VCaP (cell line): ENCODE data around the gene CEACAM7.

ENCODE experiments used
- H3K27ac ChIP-seq: fragments of 450-650 bp; 2 replicates; pipeline ENCODE4 v1.5.1; 2017
- TF ChIP-seq, protein P1 (sequence below): fragments of 450-650 bp; conservative IDR thresholded peaks from 2 replicates; pipeline ENCODE4 v1.5.1; 2017; ENCODE audit warnings: mild to moderate bottlenecking, moderate library complexity

The CEACAM7 gene

DNA sequence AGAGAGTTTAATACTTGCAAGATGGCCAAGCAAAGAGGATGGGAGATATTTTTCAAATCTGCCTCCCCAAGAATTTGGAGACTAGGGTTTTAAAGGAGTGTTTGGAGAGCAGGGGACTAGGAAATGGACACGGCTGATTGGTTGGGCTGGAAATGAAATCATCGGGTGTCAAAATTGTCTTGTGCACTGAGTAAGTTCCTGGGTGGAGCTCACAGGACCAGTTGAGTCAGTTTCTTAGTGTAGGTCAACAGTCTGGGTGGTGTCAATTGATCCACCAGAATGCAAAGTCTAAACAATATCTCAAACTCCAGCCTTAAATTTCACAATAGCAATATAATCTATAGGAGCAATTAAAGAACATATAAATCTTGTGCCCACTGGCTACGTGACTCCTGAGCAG is 38.2 kb downstream of the CEACAM7 start:
- TF ChIP-seq, protein P1, sequence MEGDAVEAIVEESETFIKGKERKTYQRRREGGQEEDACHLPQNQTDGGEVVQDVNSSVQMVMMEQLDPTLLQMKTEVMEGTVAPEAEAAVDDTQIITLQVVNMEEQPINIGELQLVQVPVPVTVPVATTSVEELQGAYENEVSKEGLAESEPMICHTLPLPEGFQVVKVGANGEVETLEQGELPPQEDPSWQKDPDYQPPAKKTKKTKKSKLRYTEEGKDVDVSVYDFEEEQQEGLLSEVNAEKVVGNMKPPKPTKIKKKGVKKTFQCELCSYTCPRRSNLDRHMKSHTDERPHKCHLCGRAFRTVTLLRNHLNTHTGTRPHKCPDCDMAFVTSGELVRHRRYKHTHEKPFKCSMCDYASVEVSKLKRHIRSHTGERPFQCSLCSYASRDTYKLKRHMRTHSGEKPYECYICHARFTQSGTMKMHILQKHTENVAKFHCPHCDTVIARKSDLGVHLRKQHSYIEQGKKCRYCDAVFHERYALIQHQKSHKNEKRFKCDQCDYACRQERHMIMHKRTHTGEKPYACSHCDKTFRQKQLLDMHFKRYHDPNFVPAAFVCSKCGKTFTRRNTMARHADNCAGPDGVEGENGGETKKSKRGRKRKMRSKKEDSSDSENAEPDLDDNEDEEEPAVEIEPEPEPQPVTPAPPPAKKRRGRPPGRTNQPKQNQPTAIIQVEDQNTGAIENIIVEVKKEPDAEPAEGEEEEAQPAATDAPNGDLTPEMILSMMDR: no peak
- H3K27ac ChIP-seq: no peak overlapping the region

DNA sequence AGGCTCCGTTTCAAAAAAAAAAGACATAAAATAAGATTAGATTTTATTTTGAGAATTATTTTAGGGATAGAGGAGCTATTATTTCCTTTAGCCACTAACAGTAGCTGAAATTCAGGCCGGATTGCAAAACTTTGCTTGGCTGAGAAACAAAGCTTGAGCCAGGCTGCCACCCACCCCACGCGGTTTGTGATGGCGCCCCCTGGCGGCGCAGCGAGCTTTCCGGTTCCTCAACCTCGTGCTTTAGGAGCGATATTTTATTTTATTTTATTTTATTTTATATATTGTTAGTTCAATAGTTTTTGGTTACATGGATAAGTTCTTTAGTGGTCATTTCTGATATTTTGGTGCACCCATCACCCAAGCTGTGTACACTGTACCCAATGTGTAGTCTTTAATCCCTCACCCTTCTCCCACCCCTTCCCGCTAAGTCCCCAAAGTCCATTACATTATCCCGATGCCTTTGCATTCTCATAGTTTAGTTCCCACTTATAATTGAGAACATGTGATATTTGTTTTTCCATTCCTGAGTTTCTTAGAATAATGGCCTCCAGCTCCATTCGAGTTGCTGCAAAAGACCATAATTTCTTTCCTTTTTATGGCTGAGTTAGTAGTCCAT is 41.4 kb downstream of the CEACAM7 start:
- TF ChIP-seq, protein P1: peak; percentile 77
- H3K27ac ChIP-seq: no peak overlapping the region

GRCh38 chr19:41641879-41642485 is 46.1 kb downstream of the CEACAM7 start:
- no peak overlapping the region for H3K27ac ChIP-seq
- TF ChIP-seq, protein P1: peak; percentile 98

DNA sequence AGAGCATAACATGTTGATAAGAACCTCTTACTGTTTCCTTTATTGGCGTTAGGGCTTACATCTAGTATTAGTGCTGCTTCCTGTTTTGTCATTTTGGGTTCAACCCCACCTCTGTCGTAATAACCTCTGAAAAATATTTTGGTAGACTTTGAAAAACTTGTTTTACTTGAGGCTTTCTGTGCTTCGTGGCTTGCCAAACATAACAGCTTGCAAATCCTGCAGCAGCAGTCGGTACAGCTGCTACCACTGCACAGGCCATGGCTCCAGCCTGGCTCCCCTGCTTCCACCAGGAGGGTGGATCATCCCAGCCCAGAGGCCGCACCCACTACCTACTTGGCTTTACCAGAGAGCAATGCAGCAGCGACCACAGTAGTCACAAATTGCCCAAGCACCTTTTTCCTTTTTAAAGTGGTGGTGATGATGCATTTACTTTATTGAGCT is 49.4 kb downstream of the CEACAM7 start:
- no peak overlapping the region for H3K27ac ChIP-seq
- TF ChIP-seq, protein P1: no peak

DNA sequence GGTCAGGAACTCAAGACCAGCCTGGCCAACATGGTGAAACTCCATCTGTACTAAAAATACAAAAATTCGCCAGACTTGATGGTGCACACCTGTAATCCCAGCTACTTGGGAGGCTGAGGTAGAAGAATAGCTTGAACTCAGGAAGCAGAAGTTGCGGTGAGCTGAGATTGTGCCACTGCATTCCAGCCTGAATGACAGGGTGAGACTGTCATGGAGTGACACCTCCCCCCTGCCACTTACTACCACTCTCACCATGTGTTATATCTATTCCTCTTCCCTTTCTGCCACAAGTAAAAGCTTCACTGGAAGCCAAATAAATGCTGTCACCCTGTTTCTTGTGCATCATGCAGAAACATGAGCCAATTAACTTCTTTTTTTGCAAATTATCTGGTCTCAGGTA is 50.6 kb downstream of the CEACAM7 start:
- H3K27ac ChIP-seq: no peak overlapping the region
- TF ChIP-seq, protein P1: no peak

GRCh38 chr19:41627966-41628675 is 59.9 kb downstream of the CEACAM7 start:
- H3K27ac ChIP-seq: no peak overlapping the region
- TF ChIP-seq, protein P1: no peak

- H3K27ac ChIP-seq: no peak within 1 kb of the TSS
- TF ChIP-seq, protein P1: no peak
Observed at GRCh38 chr19:41626877-41627276, 61.2 kb downstream of the CEACAM7 start, which contains the start of gene CEACAM4. TSS of gene CEACAM4 (minus strand) at chr19:41627074. CDS start at chr19:41626963, 111 bp downstream.
